Type B pancreatic cell (in vitro differentiated cells): ENCODE measurements around the gene NOTUM. TPM values are rescaled to one million over a fixed set of nuclear protein-coding genes. Genes with fewer than 3 reads are reported as not detected.

Source experiments
- DNase-seq: peaks from one replicate; pipeline ENCODE4 v3.0.0; 2021; ENCODE audit warnings: mixed read lengths; ENCODE audit not compliant: unreplicated experiment; ENCODE audit errors: extremely low spot score
- H3K27ac Mint-ChIP-seq: 2 replicates; pipeline ENCODE4 v1.8.0; 2021; ENCODE audit warnings: mild to moderate bottlenecking, mixed read lengths
- H3K27me3 Mint-ChIP-seq: 2 replicates; pipeline ENCODE4 v1.8.0; 2021; ENCODE audit warnings: mixed read lengths
- H3K36me3 Mint-ChIP-seq: 2 replicates; pipeline ENCODE4 v1.8.0; 2021; ENCODE audit warnings: mixed read lengths
- H3K4me1 Mint-ChIP-seq: one replicate; pipeline ENCODE4 v1.8.0; 2021; ENCODE audit warnings: mixed read lengths; ENCODE audit not compliant: unreplicated experiment
- H3K4me3 Mint-ChIP-seq: 2 replicates; pipeline ENCODE4 v1.8.0; 2021; ENCODE audit warnings: mild to moderate bottlenecking, mixed read lengths
- H3K9me3 Mint-ChIP-seq: 2 replicates; pipeline ENCODE4 v1.8.0; 2021; ENCODE audit warnings: mixed read lengths
- CTCF ChIP-seq: fragments of 200-600 bp; sonication (generic); conservative IDR thresholded peaks from 2 replicates; pipeline ENCODE4 v1.5.0; 2021; ENCODE audit warnings: antibody characterized with exemption, mild to moderate bottlenecking
- total RNA-seq: library from RNA; stranded (reverse); gene quantifications from 2 replicates; pipeline ENCODE4 v1.2.1, GENCODE V29; 2021; ENCODE audit warnings: low replicate concordance

NOTUM gene
- total RNA-seq, 1 donor from 2014 or later: 3.2 TPM

- H3K9me3 Mint-ChIP-seq: no peaks in the 10 kb centered on the region
- peaks cover 13% of the 10 kb centered on the region for H3K4me1 Mint-ChIP-seq
- no peaks in the 10 kb centered on the region for H3K27me3 Mint-ChIP-seq
- DNase-seq: no peak
- H3K27ac Mint-ChIP-seq: peak overlapping the region; percentile 94
- H3K4me3 Mint-ChIP-seq: peak overlapping the region; percentile 72
- TF ChIP-seq CTCF: no peak
- peaks cover 11% of the 10 kb centered on the region for H3K36me3 Mint-ChIP-seq
Measured at GRCh38 chr17:81912441-81913309, 48.3 kb downstream of the NOTUM start.

- H3K4me1 Mint-ChIP-seq: peaks cover 9% of the 10 kb centered on the region
- no peaks in the 10 kb centered on the region for H3K27me3 Mint-ChIP-seq
- peak overlapping the region; percentile 73 for H3K4me3 Mint-ChIP-seq
- no peaks in the 10 kb centered on the region for H3K9me3 Mint-ChIP-seq
- TF ChIP-seq CTCF: no peak
- H3K36me3 Mint-ChIP-seq: peaks cover 11% of the 10 kb centered on the region
- DNase-seq: no peak
- H3K27ac Mint-ChIP-seq: peak overlapping the region; percentile 41
Measured at GRCh38 chr17:81911969-81912368, 49.0 kb downstream of the NOTUM start.

GRCh38 chr17:81911277-81911961 lies 49.6 kb downstream of the NOTUM start, which contains the start of gene PCYT2:
PCYT2 (minus strand) TSS chr17:81911399; CDS start chr17:81911355, 44 bp downstream.
- DNase-seq: peak; percentile 95
- no peaks in the 10 kb centered on the region for H3K27me3 Mint-ChIP-seq
- H3K36me3 Mint-ChIP-seq: peaks cover 11% of the 10 kb centered on the region
- peaks cover 5% of the 10 kb centered on the region for H3K4me1 Mint-ChIP-seq
- H3K4me3 Mint-ChIP-seq: peak within 1 kb of the TSS; percentile 93
- peak within 1 kb of the TSS; percentile 90 for H3K27ac Mint-ChIP-seq
- peak; percentile 29 for TF ChIP-seq CTCF
- no peaks in the 10 kb centered on the region for H3K9me3 Mint-ChIP-seq

GRCh38 chr17:81910840-81911276 lies 50.1 kb downstream of the NOTUM start:
- Mint-ChIP-seq H3K27ac (peak overlapping the region; percentile 90), H3K9me3 (no peaks in the 10 kb centered on the region), H3K4me1 (peaks cover 5% of the 10 kb centered on the region), H3K36me3 (peaks cover 10% of the 10 kb centered on the region), H3K4me3 (peak overlapping the region; percentile 93), H3K27me3 (no peaks in the 10 kb centered on the region)
- no peak for DNase-seq
- TF ChIP-seq CTCF: no peak

GRCh38 chr17:81909966-81910839 lies 50.8 kb downstream of the NOTUM start:
- no peak for DNase-seq
- Mint-ChIP-seq H3K27me3 (no peaks in the 10 kb centered on the region), H3K4me3 (peak overlapping the region; percentile 93), H3K9me3 (no peaks in the 10 kb centered on the region), H3K36me3 (peaks cover 8% of the 10 kb centered on the region), H3K4me1 (peaks cover 5% of the 10 kb centered on the region), H3K27ac (peak overlapping the region; percentile 90)
- TF ChIP-seq CTCF: no peak
